GM19240 (cell line): Measurements from ENCODE around the gene MRPL14.

Experiments
- DNase-seq: peaks from one replicate; pipeline ENCODE4 v3.0.0; 2011; ENCODE audit warnings: low spot score; ENCODE audit not compliant: insufficient read length

Gene MRPL14

DNA sequence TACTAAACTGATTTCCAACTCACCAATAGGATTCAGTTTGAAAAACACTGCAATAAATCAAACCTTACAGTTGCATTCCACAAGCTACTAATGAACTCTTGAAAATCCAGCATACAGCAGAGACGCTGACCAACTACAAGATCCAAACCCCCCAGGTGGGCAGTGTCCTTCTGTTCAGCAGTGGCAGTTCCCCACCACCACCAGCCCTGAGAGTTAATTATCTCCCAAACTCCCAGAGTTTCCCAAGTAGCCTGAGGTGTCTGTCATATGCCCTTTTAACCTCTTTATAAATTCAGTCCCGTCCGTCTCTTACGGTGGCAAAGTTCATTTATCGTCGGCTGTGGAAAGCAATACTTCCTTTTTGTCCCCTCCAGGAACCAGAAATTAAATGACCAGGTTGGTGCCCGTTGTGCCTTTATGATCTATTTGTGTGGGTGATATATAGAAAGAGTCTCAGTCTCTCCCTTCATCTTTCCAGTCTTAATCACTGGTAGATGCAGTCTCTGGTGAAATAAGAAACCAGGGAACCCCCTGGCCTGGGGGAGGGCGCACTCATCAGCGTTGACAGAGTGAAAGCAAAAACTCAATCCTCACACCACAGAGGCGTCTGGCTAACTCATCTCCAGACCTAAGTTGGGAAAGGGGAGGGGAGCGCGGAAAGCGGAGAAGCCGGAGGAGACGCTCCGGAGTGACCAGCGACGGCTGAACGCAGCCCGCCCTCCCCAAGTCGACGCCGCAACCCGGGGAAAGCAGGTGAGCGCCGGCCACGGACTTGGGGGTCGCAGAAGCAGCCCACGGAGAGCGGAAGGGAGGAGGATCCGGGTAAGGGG is 717 bp downstream of the MRPL14 start:
- DNase-seq: peak; percentile 73

DNA sequence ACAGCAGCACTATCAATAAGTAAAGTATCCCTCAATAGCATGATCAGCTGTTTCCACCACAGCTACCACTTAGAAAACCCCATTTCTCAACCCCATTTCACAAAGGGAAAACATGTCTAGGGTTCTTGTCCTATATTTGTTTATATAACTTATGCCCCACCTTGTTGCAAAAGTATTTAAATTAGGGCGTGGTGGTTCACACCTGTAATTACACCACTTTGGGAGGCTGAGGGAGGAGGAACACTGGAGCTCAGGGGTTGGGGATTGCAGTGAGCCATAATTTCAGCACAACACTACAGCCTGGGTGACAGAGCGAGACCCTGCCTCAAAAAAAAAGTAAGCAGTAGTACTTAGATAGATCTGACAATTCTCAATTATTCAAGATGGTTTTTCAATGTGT is 3.7 kb downstream of the MRPL14 start:
- DNase-seq: no peak

GRCh38 chr6:44122801-44123200 is 4.5 kb downstream of the MRPL14 start:
- no peak for DNase-seq

- DNase-seq: no peak
Observed at GRCh38 chr6:44120692-44121443, 6.4 kb downstream of the MRPL14 start.

GRCh38 chr6:44119704-44120262 is 7.5 kb downstream of the MRPL14 start:
- DNase-seq: no peak

DNA sequence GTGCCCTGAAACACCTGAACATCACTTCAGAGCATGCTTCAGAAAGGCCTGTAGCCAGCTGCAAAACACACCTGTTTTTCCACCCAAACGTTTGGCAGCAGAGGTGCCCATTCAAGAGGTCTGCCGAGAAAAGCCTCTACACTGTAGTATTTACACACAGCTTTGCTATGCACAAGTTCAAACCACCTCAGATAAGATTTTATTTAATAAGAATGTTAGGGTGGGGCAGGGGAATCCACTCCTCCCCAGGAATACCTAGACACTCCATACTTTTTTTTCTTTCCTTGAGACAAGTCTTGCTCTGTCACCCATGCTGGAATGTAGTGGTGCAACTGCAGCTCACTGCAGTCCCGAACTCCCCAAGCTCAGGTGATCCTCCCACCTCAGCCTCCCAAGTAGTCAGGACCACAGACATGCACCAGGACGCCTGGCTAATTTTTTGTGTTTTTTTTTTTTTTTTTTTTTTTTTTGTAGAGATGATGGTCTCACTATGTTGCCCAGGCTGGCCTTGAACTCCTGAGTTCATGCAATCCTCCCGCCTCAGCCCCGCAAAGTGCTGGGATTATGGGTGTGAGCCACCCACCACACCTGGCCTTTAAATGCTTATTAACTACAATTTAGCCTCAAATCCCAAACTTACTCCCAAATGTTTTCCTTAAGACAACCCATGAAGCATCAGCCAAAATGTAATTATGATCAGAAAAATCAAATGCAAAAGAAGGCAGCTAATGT is 9.7 kb downstream of the MRPL14 start:
- no peak for DNase-seq

DNA sequence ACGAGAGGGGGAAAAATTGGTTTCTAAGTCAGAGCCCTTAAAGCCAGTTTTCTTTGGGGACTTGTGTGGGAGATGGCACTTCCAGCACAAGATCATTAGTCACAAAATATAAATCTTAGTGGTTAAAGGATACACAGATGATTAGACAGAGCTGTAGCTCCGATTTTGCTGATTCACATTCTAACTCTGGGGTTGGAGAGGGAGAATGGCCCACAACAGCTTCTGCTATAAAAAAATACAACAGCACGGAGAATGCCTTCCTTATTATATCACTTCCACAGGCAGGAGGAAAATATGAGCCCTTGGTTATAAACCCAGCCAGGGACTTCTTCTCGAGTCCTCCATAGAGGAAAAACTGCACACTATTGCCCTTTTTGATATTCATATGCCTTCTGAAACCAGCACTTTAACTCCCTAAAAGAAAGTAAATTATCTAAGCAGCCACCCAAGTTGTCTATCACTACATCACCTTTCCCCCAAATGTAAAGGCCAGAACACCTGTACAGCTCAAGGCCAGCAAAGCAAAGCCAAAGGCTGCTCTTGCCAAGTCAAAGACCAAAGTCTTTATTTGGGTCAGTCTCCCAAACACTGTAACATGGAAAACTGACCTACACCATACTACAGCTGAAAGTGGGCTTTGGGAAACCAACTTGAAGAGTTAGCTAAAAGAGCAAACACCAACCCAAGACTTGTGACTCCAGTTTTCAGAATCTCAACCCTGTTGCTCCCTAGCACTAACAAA is 10.4 kb downstream of the MRPL14 start:
- no peak for DNase-seq

GRCh38 chr6:44115866-44116265 is 11.4 kb downstream of the MRPL14 start:
- DNase-seq: no peak

- DNase-seq: no peak
Observed at GRCh38 chr6:44113414-44113813, 13.8 kb downstream of the MRPL14 start.

- DNase-seq: no peak
Observed at GRCh38 chr6:44111434-44112417, 15.5 kb downstream of the MRPL14 start.

GRCh38 chr6:44110966-44111365 is 16.3 kb downstream of the MRPL14 start:
- DNase-seq: no peak

DNA sequence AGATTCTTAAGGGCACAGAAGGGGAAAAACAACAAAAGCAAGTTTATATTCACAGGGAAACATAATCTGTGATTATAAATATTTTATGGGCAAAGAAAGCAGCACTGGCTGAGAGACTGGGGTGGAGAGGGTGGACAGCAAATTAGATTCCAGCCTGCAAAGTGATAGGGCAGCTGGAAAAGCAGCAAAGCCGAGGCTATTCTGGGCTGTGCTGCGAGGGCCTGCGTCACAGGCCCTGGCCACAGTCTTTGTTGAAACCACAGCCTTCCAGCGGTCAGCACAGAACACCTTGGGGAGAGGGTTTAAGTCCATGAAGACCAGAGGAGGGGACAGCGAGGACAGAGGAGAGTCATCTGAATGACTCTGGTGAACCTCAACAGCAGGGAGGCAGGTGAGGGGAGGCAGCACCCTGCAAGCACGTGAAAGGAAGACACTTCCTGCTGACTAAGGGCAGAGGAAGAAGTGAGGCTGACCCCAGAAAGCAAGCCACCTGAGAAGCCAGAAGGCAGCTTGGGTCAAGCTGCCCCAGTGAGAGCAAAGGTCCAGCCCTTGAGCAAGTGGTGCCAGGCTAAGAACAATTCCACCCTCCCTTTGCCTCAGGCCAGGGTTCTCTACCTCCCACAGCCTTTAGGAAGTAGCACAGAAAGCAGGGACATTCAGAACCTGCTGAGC is 17.1 kb downstream of the MRPL14 start:
- DNase-seq: no peak

- no peak for DNase-seq
Observed at GRCh38 chr6:44109212-44109611, 18.0 kb downstream of the MRPL14 start.

GRCh38 chr6:44108471-44108870 is 18.8 kb downstream of the MRPL14 start:
- no peak for DNase-seq

DNA sequence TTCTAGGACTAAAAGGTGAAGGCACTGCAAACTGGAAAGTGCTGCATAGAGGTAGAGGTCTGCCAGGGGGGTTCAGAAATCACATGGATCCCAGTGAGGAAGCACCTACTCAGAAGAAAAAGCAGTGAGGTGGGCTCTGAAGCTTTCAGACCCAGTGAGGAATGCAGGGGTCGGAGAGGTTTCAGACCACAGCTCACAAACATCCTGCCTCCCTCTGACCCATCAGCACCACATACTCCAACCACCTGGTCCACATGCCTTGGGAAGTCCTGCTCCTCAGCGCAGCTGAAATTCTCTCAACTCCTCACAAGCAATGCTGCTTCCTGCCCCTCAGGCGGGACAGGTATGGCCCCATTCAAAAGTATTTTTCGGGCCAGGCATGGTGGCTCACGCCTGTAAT is 20.2 kb downstream of the MRPL14 start:
- DNase-seq: no peak

DNA sequence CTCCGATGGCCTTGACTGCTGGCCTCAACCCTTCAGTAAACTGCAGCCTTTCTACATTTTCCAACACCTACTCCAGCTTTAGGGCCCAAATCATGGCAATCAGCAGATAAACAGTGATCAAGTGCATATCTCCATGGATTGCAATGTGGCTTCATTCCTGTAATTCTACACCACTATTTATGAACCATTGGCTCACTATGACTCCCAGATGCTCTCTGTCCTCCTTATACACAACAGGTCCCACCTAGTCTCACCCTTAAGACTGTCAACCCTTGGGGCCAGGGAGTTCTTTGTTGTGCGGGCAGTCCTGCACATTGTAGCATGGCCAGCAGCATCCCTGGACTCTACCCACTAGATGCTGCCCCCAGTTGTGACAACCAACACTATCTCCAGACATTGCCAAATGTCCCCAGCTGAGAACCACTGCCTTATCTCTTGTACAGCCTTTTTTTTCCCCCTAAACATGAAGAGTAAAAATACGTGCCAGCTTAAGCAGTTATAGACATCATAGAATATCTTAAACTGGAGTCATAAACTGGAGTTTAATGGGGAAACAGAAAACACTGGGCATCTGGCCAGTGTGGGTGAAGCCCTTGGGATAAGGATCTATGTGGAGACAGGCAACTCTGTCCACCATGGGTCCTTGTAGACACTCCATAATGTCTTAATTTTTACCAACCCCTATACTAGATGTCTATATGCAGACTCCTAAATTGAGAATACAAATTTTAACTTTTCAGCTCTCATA is 21.1 kb downstream of the MRPL14 start:
- no peak for DNase-seq

GRCh38 chr6:44105146-44105545 is 22.1 kb downstream of the MRPL14 start:
- no peak for DNase-seq

GRCh38 chr6:44104481-44105021 is 22.7 kb downstream of the MRPL14 start:
- DNase-seq: no peak
